HG03066 (cell line): ENCODE results near the gene SLC43A3.
A peak's percentile ranks its signal among the peaks of the same experiment; 100 is the strongest.

Experiments
- ATAC-seq: cut with Tn5 transposase; IDR thresholded peaks from one replicate; pipeline ENCODE4 v1.9.1; 2021; ENCODE audit warnings: low read depth; ENCODE audit not compliant: unreplicated experiment

SLC43A3 gene

GRCh38 chr11:57430952-57431351 lies 4.0 kb upstream of the SLC43A3 start:
- no peak for ATAC-seq

- no peak for ATAC-seq
Observed at GRCh38 chr11:57429946-57430345, 3.0 kb upstream of the SLC43A3 start.

GRCh38 chr11:57428643-57429042 lies 1.7 kb upstream of the SLC43A3 start:
- no peak for ATAC-seq

- no peak for ATAC-seq
Observed at GRCh38 chr11:57427727-57428082, 784 bp upstream of the SLC43A3 start.

- no peak for ATAC-seq
Observed at GRCh38 chr11:57426439-57426928, 437 bp downstream of the SLC43A3 start.

GRCh38 chr11:57425565-57426438 lies 1.1 kb downstream of the SLC43A3 start:
- ATAC-seq, result no peak

- ATAC-seq, result peak; percentile 85
Observed at GRCh38 chr11:57424792-57425564, 1.9 kb downstream of the SLC43A3 start.

- no peak for ATAC-seq
Observed at GRCh38 chr11:57424137-57424791, 2.7 kb downstream of the SLC43A3 start.

GRCh38 chr11:57422669-57423068 lies 4.3 kb downstream of the SLC43A3 start:
- ATAC-seq, result no peak

- ATAC-seq, result no peak
Observed at GRCh38 chr11:57421805-57422204, 5.1 kb downstream of the SLC43A3 start.

GRCh38 chr11:57421066-57421465 lies 5.9 kb downstream of the SLC43A3 start:
- ATAC-seq, result no peak

- no peak for ATAC-seq
Observed at GRCh38 chr11:57419146-57419545, 7.8 kb downstream of the SLC43A3 start.

- no peak for ATAC-seq
Observed at GRCh38 chr11:57418131-57418530, 8.8 kb downstream of the SLC43A3 start.

GRCh38 chr11:57417056-57417455 lies 9.9 kb downstream of the SLC43A3 start:
- ATAC-seq, result no peak

GRCh38 chr11:57416436-57416835 lies 10.5 kb downstream of the SLC43A3 start:
- ATAC-seq, result no peak

GRCh38 chr11:57414612-57415212 lies 12.2 kb downstream of the SLC43A3 start:
- ATAC-seq, result no peak

- ATAC-seq, result no peak
Observed at GRCh38 chr11:57413681-57414080, 13.2 kb downstream of the SLC43A3 start.

- ATAC-seq, result no peak
Observed at GRCh38 chr11:57410287-57410686, 16.6 kb downstream of the SLC43A3 start.

GRCh38 chr11:57409321-57410100 lies 17.4 kb downstream of the SLC43A3 start:
- no peak for ATAC-seq

GRCh38 chr11:57408771-57409170 lies 18.1 kb downstream of the SLC43A3 start:
- ATAC-seq, result no peak
